Natural killer cell (primary cell): ENCODE data around the gene LARGE1. TPM values are rescaled to one million over a fixed set of nuclear protein-coding genes. Genes with fewer than 3 reads are reported as not detected.

Experiments used
- ATAC-seq, 3 donors: fragments of 150-1000 bp in 2 of 3; fragments of 200-7000 bp in 1 of 3; cut with Tn5 transposase; 1 replicate in 1 of 3; 2 replicates in 2 of 3; pipeline ENCODE4 v1.10.0; 2021; ENCODE audit warnings: mild to moderate bottlenecking in 2 of 3, moderate library complexity in 2 of 3
- DNase-seq, 2 donors: peaks; one replicate each; pipeline versions ENCODE4 v3.0.0 to v3.0.0-alpha.2; 2013 to 2021; ENCODE audit warnings: mixed read lengths in 1 of 2
- H3K27ac ChIP-seq: one replicate; pipeline ENCODE4 v1.5.1; 2013; ENCODE audit warnings: mild to moderate bottlenecking, low read length
- H3K27me3 ChIP-seq: one replicate; pipeline ENCODE4 v1.6.1; 2013; ENCODE audit warnings: low read length; ENCODE audit not compliant: control insufficient read depth, insufficient read depth
- H3K36me3 ChIP-seq: one replicate; pipeline ENCODE4 v1.6.1; 2013; ENCODE audit warnings: low read length; ENCODE audit not compliant: control insufficient read depth, insufficient read depth
- H3K4me1 ChIP-seq: one replicate; pipeline ENCODE4 v1.6.1; 2013; ENCODE audit warnings: low read length; ENCODE audit not compliant: control insufficient read depth, insufficient read depth
- H3K4me3 ChIP-seq: one replicate; pipeline ENCODE4 v1.5.1; 2013; ENCODE audit warnings: low read length
- H3K9me3 ChIP-seq: one replicate; pipeline ENCODE4 v1.6.1; 2013; ENCODE audit warnings: low read length; ENCODE audit not compliant: control insufficient read depth, insufficient read depth
- H3K27ac Mint-ChIP-seq, 2 donors: one replicate each; pipeline ENCODE4 v1.8.0; 2022; ENCODE audit warnings: mild to moderate bottlenecking in 2 of 2, mixed read lengths in 2 of 2, moderate library complexity in 1 of 2
- H3K27me3 Mint-ChIP-seq, 2 donors: one replicate each; pipeline ENCODE4 v1.8.0; 2022; ENCODE audit warnings: low read depth in 2 of 2, mixed read lengths in 2 of 2
- H3K36me3 Mint-ChIP-seq: one replicate; pipeline ENCODE4 v1.8.0; 2022; ENCODE audit warnings: mixed read lengths
- H3K4me1 Mint-ChIP-seq, 2 donors: one replicate each; pipeline ENCODE4 v1.8.0; 2022; ENCODE audit warnings: mixed read lengths in 2 of 2
- H3K4me3 Mint-ChIP-seq: one replicate; pipeline ENCODE4 v1.8.0; 2022; ENCODE audit warnings: mild to moderate bottlenecking, moderate library complexity, mixed read lengths
- H3K9me3 Mint-ChIP-seq, 2 donors: one replicate each; pipeline ENCODE4 v1.8.0; 2022; ENCODE audit warnings: mixed read lengths in 2 of 2
- WGBS: methylation state at CpG from one replicate; pipeline ENCODE4 v1.1.7; 2013; ENCODE audit warnings: missing lambda C conversion rate; ENCODE audit not compliant: insufficient coverage; 5-methylcytosine and 5-hydroxymethylcytosine counted together
- intact Hi-C: fragments of 100-400 bp; cut with micrococcal nuclease; formaldehyde crosslinking; loops from one replicate; pipeline ENCODE4 v1.14.2; 2022
- total RNA-seq, 4 donors: library from RNA; stranded (reverse); fragments of 120-200 nt in 1 of 4; gene quantifications; one replicate each; pipeline versions ENCODE4 v1.2.3 to v1.2.4, GENCODE V29; 2013 to 2022
- TF ChIP-seq, protein P1 (sequence below): fragments of 200-600 bp; IDR thresholded peaks from one replicate; pipeline ENCODE4 v1.8.0; 2022; ENCODE audit warnings: antibody characterized with exemption

Gene LARGE1
- total RNA-seq, 3 donors from 2014 or later (not counting 1 experiment from before 2014, with no cell fraction given): 2.6 to 11.6 (median 4.1) TPM

DNA sequence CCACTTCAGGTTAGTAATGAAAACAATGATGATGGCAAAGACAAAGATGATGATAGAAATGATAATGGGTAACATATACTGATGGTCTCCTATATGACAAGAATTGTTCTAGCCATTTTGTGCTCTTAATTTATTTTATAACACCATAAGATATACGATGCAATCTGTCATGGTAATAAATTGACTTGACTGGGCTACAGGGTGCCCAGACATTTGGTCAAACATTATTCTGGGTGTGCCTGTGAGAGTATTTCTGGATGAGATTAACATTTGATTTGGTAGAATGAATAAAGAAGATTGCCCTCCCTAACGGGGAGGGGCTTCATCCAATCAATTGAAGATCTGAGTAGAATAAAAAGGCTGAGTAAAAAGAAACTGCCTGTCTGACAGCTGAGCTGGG lies 237.3 kb downstream of the LARGE1 start:
- TF ChIP-seq, protein P1, sequence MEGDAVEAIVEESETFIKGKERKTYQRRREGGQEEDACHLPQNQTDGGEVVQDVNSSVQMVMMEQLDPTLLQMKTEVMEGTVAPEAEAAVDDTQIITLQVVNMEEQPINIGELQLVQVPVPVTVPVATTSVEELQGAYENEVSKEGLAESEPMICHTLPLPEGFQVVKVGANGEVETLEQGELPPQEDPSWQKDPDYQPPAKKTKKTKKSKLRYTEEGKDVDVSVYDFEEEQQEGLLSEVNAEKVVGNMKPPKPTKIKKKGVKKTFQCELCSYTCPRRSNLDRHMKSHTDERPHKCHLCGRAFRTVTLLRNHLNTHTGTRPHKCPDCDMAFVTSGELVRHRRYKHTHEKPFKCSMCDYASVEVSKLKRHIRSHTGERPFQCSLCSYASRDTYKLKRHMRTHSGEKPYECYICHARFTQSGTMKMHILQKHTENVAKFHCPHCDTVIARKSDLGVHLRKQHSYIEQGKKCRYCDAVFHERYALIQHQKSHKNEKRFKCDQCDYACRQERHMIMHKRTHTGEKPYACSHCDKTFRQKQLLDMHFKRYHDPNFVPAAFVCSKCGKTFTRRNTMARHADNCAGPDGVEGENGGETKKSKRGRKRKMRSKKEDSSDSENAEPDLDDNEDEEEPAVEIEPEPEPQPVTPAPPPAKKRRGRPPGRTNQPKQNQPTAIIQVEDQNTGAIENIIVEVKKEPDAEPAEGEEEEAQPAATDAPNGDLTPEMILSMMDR: no peak
- ATAC-seq (no peak), DNase-seq (no peak)
- Mint-ChIP-seq H3K36me3 (no peaks in the 10 kb centered on the region), H3K9me3 (peaks cover 5 to 6% of the 10 kb centered on the region in 2 donors), H3K4me1 (no peaks in the 10 kb centered on the region), H3K27ac (no peak overlapping the region), H3K27me3 (no peaks in the 10 kb centered on the region), H3K4me3 (no peak overlapping the region)
- intact Hi-C loops: no loop called here
- H3K27ac ChIP-seq: no peak overlapping the region
- H3K4me3 ChIP-seq: no peak overlapping the region
- WGBS: 78% methylated on average over 2 of the region's 2 CpGs
- no peaks in the 10 kb centered on the region for H3K4me1 ChIP-seq
- no peaks in the 10 kb centered on the region for H3K27me3 ChIP-seq
- no peaks in the 10 kb centered on the region for H3K9me3 ChIP-seq
- no peaks in the 10 kb centered on the region for H3K36me3 ChIP-seq

DNA sequence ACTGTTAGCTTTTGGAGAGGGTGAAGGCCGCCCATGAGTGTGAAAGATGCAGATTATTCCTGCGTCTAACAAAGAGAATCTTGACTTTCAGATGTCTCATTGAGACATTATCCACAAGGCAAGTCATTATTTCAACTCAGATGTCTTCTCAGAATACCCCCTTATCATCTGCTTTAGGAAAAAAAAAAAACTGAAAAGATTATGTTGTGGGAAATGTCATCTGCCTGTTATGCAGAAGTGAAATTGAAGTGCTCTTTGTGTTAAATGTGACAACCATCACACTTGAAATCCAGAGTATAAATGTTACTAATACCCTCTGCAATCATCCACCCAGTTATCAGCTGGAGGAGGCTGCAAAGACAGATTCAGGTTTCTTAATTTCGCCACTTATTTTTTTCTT lies 239.6 kb downstream of the LARGE1 start:
- no peaks in the 10 kb centered on the region for H3K4me1 ChIP-seq
- no peaks in the 10 kb centered on the region for H3K36me3 Mint-ChIP-seq
- H3K4me3 Mint-ChIP-seq: no peak overlapping the region

DNA sequence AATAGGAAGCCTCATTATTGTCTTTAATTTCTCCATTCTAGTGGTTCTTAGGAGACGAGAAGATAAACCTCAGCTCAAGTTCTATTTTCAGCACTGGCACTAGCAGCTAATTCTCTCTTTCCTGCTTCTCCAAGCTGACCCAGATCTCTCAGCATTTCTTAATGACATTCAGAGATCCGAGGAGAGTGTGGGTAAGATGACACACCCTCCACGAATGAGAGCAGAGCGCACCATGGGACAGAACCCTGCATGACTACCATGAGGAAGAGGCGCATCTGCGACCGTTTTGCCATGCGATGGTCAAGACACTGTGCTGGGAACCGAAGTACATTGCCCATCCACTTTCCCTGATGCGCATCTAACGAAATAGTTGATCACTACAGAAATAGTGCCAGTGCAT lies 241.8 kb downstream of the LARGE1 start:
- no peak for ATAC-seq
- no peaks in the 10 kb centered on the region for H3K27me3 Mint-ChIP-seq

More for the DNA sequence above, 239.6 kb downstream of the LARGE1 start:
- Mint-ChIP-seq H3K27ac (no peak overlapping the region), H3K9me3 (peaks cover 5 to 6% of the 10 kb centered on the region in 2 donors), H3K4me1 (no peaks in the 10 kb centered on the region), H3K27me3 (no peaks in the 10 kb centered on the region)
- no peak for DNase-seq
- H3K4me3 ChIP-seq: no peak overlapping the region
- TF ChIP-seq, protein P1: no peak
- H3K36me3 ChIP-seq: no peaks in the 10 kb centered on the region
- no peaks in the 10 kb centered on the region for H3K9me3 ChIP-seq
- no peaks in the 10 kb centered on the region for H3K27me3 ChIP-seq
- H3K27ac ChIP-seq: no peak overlapping the region
- no peak for ATAC-seq
- intact Hi-C loops: no loop called here
- WGBS: 83% methylated on average over 2 of the region's 3 CpGs

DNA sequence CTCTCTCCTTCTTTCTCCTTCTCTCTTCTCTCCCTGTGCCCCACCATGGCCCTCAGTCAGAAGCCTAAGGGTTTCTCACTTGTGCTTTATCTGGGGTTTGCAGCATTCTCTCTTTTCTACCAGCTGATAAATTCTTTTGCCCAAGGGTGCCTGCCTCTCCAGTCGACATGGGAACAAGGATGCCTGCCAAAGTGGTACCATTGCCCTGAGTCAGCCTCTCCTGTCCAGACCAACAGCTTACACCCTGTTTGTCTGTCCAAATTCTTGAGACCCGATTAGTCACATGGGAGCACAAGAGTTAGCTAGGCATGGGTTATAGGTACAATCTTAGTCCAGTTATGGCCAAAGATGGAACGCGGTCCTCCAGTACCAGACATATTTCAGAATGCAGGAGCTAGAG lies 242.7 kb downstream of the LARGE1 start:
- WGBS: 79% methylated on average over 4 of the region's 4 CpGs
- no peak overlapping the region for H3K27ac Mint-ChIP-seq
- TF ChIP-seq, protein P1: no peak
- no peaks in the 10 kb centered on the region for H3K27me3 Mint-ChIP-seq
- no peak for DNase-seq
- H3K4me1 ChIP-seq: no peaks in the 10 kb centered on the region
- intact Hi-C loops: no loop called here
- H3K27ac ChIP-seq: no peak overlapping the region
- H3K27me3 ChIP-seq: no peaks in the 10 kb centered on the region
- no peaks in the 10 kb centered on the region for H3K36me3 Mint-ChIP-seq
- no peaks in the 10 kb centered on the region for H3K36me3 ChIP-seq
- ATAC-seq: no peak
- H3K9me3 ChIP-seq: no peaks in the 10 kb centered on the region
- H3K4me1 Mint-ChIP-seq: no peaks in the 10 kb centered on the region
- peaks cover 5% of the 10 kb centered on the region in 2 donors for H3K9me3 Mint-ChIP-seq
- no peak overlapping the region for H3K4me3 Mint-ChIP-seq
- no peak overlapping the region for H3K4me3 ChIP-seq

More for the DNA sequence above, 241.8 kb downstream of the LARGE1 start:
- 89% methylated on average over 11 of the region's 11 CpGs for WGBS
- no peaks in the 10 kb centered on the region for H3K9me3 ChIP-seq
- Mint-ChIP-seq H3K27ac (no peak overlapping the region), H3K36me3 (no peaks in the 10 kb centered on the region), H3K9me3 (peaks cover 7 to 8% of the 10 kb centered on the region in 2 donors), H3K4me3 (no peak overlapping the region), H3K4me1 (no peaks in the 10 kb centered on the region)
- no peaks in the 10 kb centered on the region for H3K4me1 ChIP-seq
- no peak for DNase-seq
- TF ChIP-seq, protein P1: no peak
- no peak overlapping the region for H3K27ac ChIP-seq
- no peak overlapping the region for H3K4me3 ChIP-seq
- intact Hi-C loops: no loop called here
- no peaks in the 10 kb centered on the region for H3K27me3 ChIP-seq
- no peaks in the 10 kb centered on the region for H3K36me3 ChIP-seq
